GM12891 (cell line): ENCODE results near the gene ARHGAP8.

Experiments used
- POLR2A ChIP-seq: IDR thresholded peaks from 2 replicates; pipeline ENCODE4 v1.6.1; 2011; ENCODE audit warnings: low read depth, low read length, control low read depth
- POLR2AphosphoS5 ChIP-seq: IDR thresholded peaks from 2 replicates; pipeline ENCODE4 v1.6.1; 2011; ENCODE audit warnings: low read depth, low read length, control low read depth
- POU2F2 ChIP-seq: IDR thresholded peaks from 2 replicates; pipeline ENCODE4 v1.6.1; 2011; ENCODE audit warnings: low read depth, mild to moderate bottlenecking, control low read depth, low read length, moderate library complexity
- SPI1 ChIP-seq: IDR thresholded peaks from 2 replicates; pipeline ENCODE4 v1.6.1; 2011; ENCODE audit warnings: low read depth, low read length, control low read depth
- TAF1 ChIP-seq: IDR thresholded peaks from 2 replicates; pipeline ENCODE4 v1.6.1; 2011; ENCODE audit warnings: low read depth, low read length, control low read depth

- TF ChIP-seq POLR2AphosphoS5 (no peak), POLR2A (no peak), SPI1 (no peak), TAF1 (no peak), POU2F2 (no peak)
Observed at GRCh38 chr22:44809456-44809855, 57.1 kb downstream of the ARHGAP8 start.
